ENCODE results near the gene RBFOX2. TPM values are rescaled to one million over a fixed set of nuclear protein-coding genes. Genes with fewer than 3 reads are reported as not detected.

Gene RBFOX2
- total and polyA plus RNA-seq, 2 of the 13 experiments (the other 11 are each of a cell fraction or from before 2014, with no cell fraction given): 37.3 to 40.4 TPM

GRCh38 chr22:35819421-35819820 lies 209.2 kb downstream of the RBFOX2 start (continued):
- TF ChIP-seq ZNF225 (CRISPR knock-in tag; IDR thresholded peaks at IDR 0.05): no peak
- TF ChIP-seq HNF1A (IDR thresholded peaks at IDR 0.05; ENCODE audit: low read depth): no peak
- no peak for TF ChIP-seq HNF1A (CRISPR knock-in tag; IDR thresholded peaks at IDR 0.05; ENCODE audit: borderline replicate concordance)
- no peak for TF ChIP-seq MBNL3 (CRISPR knock-in tag; conservative IDR thresholded peaks at IDR 0.05)
- TF ChIP-seq, protein P1, sequence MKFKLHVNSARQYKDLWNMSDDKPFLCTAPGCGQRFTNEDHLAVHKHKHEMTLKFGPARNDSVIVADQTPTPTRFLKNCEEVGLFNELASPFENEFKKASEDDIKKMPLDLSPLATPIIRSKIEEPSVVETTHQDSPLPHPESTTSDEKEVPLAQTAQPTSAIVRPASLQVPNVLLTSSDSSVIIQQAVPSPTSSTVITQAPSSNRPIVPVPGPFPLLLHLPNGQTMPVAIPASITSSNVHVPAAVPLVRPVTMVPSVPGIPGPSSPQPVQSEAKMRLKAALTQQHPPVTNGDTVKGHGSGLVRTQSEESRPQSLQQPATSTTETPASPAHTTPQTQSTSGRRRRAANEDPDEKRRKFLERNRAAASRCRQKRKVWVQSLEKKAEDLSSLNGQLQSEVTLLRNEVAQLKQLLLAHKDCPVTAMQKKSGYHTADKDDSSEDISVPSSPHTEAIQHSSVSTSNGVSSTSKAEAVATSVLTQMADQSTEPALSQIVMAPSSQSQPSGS (CRISPR knock-in tag; IDR thresholded peaks at IDR 0.05): no peak
- TF ChIP-seq HNF4G (IDR thresholded peaks at IDR 0.05; ENCODE audit: borderline replicate concordance, low read depth, low read length): 0 out of 2 replicates have a peak, but pooled peaks have one; percentile 15
- no peak for TF ChIP-seq HNF4G (CRISPR knock-in tag; IDR thresholded peaks at IDR 0.05; ENCODE audit: borderline replicate concordance, low read depth)
- no peak for TF ChIP-seq ZBTB25 (CRISPR knock-in tag; IDR thresholded peaks at IDR 0.05)
- 0 out of 2 replicates have a peak, but pooled peaks have one; percentile 14 for TF ChIP-seq NR2F6 (IDR thresholded peaks at IDR 0.05)
- TF ChIP-seq NR2F6 (CRISPR knock-in tag; IDR thresholded peaks at IDR 0.05): no peak
- TF ChIP-seq HHEX (CRISPR knock-in tag; IDR thresholded peaks at IDR 0.05): no peak
- no peak for TF ChIP-seq ZNF101 (CRISPR knock-in tag; IDR thresholded peaks at IDR 0.05; ENCODE audit: borderline replicate concordance, low read depth)
- TF ChIP-seq TAF1 (CRISPR knock-in tag; IDR thresholded peaks at IDR 0.05): no peak
- TF ChIP-seq, protein P2, sequence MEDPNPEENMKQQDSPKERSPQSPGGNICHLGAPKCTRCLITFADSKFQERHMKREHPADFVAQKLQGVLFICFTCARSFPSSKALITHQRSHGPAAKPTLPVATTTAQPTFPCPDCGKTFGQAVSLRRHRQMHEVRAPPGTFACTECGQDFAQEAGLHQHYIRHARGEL (CRISPR knock-in tag; IDR thresholded peaks at IDR 0.05): no peak
- no peak for TF ChIP-seq PHB2 (IDR thresholded peaks at IDR 0.05; ENCODE audit: partially characterized antibody)
- TF ChIP-seq JUNB (CRISPR knock-in tag; IDR thresholded peaks at IDR 0.05; ENCODE audit: borderline replicate concordance): no peak
- no peak for TF ChIP-seq CREB1 (IDR thresholded peaks at IDR 0.05)
- TF ChIP-seq CREB1 (CRISPR knock-in tag; IDR thresholded peaks at IDR 0.05): no peak
- 0 out of 2 replicates have a peak, but pooled peaks have one; percentile 36 for TF ChIP-seq PAXIP1 (CRISPR knock-in tag; conservative IDR thresholded peaks at IDR 0.05)
- no peak for TF ChIP-seq THAP7 (CRISPR knock-in tag; IDR thresholded peaks at IDR 0.05)
- no peak for TF ChIP-seq ZNF660 (CRISPR knock-in tag; IDR thresholded peaks at IDR 0.05; ENCODE audit: borderline replicate concordance, low read depth)
